HG03060 (cell line): ENCODE results near the gene ZNF485.
"Not testable (repeated sequence)": the region's sequence is repeated elsewhere in the genome, so short reads cannot be mapped to it uniquely, and the experiment has no call there.

Experiments
- ATAC-seq: cut with Tn5 transposase; IDR thresholded peaks from one replicate; pipeline ENCODE4 v1.9.1; 2021; ENCODE audit warnings: low read depth, moderate number of reproducible peaks; ENCODE audit not compliant: unreplicated experiment

The ZNF485 gene

GRCh38 chr10:43601576-43601975 lies 4.7 kb upstream of the ZNF485 start:
- not testable (repeated sequence) for ATAC-seq

GRCh38 chr10:43605850-43606322 lies 352 bp upstream of the ZNF485 start:
- ATAC-seq: peak; percentile 9

GRCh38 chr10:43607199-43607573 lies 948 bp downstream of the ZNF485 start:
- ATAC-seq: no peak

- no peak for ATAC-seq
Measured at GRCh38 chr10:43610636-43611035, 4.4 kb downstream of the ZNF485 start.

GRCh38 chr10:43616697-43617370 lies 10.6 kb downstream of the ZNF485 start:
- ATAC-seq: no peak

- no peak for ATAC-seq
Measured at GRCh38 chr10:43619368-43619767, 13.1 kb downstream of the ZNF485 start.

GRCh38 chr10:43622038-43622437 lies 15.8 kb downstream of the ZNF485 start:
- no peak for ATAC-seq

GRCh38 chr10:43623351-43623750 lies 17.1 kb downstream of the ZNF485 start:
- ATAC-seq: no peak

- no peak for ATAC-seq
Measured at GRCh38 chr10:43627942-43628341, 21.7 kb downstream of the ZNF485 start.

GRCh38 chr10:43628956-43629355 lies 22.7 kb downstream of the ZNF485 start:
- no peak for ATAC-seq

- not testable (repeated sequence) for ATAC-seq
Measured at GRCh38 chr10:43635816-43636215, 29.6 kb downstream of the ZNF485 start.

GRCh38 chr10:43640603-43641002 lies 34.4 kb downstream of the ZNF485 start:
- ATAC-seq: no peak

- ATAC-seq: no peak
Measured at GRCh38 chr10:43644252-43644651, 38.0 kb downstream of the ZNF485 start.

GRCh38 chr10:43645866-43646265 lies 39.6 kb downstream of the ZNF485 start:
- ATAC-seq: no peak

- ATAC-seq: no peak
Measured at GRCh38 chr10:43647576-43647975, 41.3 kb downstream of the ZNF485 start.

GRCh38 chr10:43648095-43648397 lies 41.8 kb downstream of the ZNF485 start:
- ATAC-seq: no peak

- ATAC-seq: peak; percentile 89
Measured at GRCh38 chr10:43648398-43649184, 42.4 kb downstream of the ZNF485 start, which contains the start of gene ZNF32. Gene ZNF32, minus strand, starts transcription at chr10:43648881. Its CDS starts 2,748 bp downstream, at chr10:43646133.

GRCh38 chr10:43649185-43649523 lies 42.9 kb downstream of the ZNF485 start:
- ATAC-seq: peak; percentile 6

GRCh38 chr10:43653746-43654145 lies 47.5 kb downstream of the ZNF485 start:
- ATAC-seq: no peak

- no peak for ATAC-seq
Measured at GRCh38 chr10:43655311-43655710, 49.1 kb downstream of the ZNF485 start.

GRCh38 chr10:43658227-43658626 lies 52.0 kb downstream of the ZNF485 start:
- ATAC-seq: no peak

GRCh38 chr10:43665054-43665453 lies 58.8 kb downstream of the ZNF485 start:
- no peak for ATAC-seq
